Stimulated activated CD4-positive, alpha-beta T cell treated with anti-CD3 and anti-CD28 coated beads, Interleukin-2, amount 100 ng/mL, for 48 hours (primary cell): Measurements from ENCODE around the gene NTN4.
"Not testable (repeated sequence)": the region's sequence is repeated elsewhere in the genome, so short reads cannot be mapped to it uniquely, and the experiment has no call there.

ENCODE experiments used
- DNase-seq, 2 donors: peaks; one replicate each; pipeline ENCODE4 v3.0.0-alpha.2; 2020

NTN4 gene

DNA sequence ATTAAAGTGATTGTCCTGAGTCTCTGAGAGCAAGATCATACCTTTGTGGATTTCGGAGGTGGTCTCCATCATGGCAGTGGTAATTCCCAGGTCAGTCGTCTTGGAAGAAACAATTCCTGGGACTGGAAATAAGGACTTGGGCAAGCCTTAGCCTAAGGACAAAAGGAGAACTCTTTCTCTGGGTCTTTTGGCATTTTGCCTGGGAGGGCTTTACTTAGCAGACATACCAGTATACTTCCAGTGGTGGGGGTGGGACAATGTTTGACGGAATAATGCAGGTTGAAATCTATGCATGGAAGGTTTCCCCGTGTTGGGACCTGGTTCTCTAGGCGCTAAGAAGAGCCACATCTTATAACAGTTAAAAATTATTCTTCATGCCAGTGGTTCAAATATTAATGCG lies 168.8 kb downstream of the NTN4 start:
- DNase-seq: no peak

DNA sequence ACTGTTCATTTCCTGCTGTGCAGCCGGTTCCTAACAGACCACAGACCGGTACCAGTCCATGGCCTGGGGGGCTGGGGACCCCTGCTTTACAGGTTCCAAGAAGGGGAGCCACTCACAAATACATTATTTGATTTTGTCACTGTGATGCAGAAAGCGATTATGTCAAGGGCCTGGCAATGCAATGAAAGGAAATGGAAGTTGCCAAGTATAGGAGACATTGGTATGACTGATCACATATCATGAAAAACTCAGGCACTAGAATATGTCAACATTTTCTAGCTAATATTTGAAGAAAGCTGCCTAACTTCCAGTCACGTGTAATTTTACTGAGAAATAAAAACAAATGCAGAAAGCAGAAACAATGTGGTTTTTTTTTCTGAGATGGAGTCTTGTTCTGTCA lies 170.4 kb downstream of the NTN4 start:
- DNase-seq: no peak

DNA sequence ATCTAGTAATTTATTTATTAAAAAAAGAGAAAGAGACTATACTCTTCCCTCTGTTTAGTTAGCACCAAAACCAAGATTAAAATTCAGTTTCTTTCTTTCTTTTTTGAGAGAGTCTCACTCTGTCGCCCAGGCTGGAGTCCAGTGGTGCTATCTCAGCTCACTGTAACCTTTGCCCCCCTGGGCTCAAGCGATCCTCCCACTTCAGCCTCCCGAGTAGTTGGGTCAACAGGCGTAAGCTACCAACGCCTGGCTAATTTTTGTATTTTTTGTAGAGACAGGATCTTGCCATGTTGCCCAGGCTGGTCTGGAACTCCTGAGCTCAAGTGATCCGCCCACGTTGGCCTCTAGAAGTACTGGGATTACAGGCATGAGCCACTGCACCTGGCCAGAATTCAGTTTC lies 174.1 kb downstream of the NTN4 start:
- not testable (repeated sequence) for DNase-seq

DNA sequence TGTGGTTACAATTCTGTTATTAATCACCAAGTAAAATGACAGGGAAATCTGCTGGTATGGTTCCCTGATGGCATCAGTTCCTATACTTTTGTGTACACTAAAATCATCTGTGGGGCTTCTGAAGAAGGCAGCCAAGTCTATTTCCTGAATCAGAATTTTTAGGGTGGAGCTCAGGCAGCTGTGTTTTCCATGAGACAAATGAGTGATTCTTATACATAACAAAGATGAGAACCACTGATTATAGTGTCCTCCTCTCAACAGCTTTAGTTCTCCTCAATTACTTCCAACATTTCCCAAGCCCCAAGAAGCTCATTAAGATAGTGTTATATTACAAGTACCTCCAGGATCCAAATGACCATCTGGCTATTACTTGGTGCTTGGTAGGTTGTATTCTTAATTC lies 174.8 kb downstream of the NTN4 start:
- DNase-seq: no peak

DNA sequence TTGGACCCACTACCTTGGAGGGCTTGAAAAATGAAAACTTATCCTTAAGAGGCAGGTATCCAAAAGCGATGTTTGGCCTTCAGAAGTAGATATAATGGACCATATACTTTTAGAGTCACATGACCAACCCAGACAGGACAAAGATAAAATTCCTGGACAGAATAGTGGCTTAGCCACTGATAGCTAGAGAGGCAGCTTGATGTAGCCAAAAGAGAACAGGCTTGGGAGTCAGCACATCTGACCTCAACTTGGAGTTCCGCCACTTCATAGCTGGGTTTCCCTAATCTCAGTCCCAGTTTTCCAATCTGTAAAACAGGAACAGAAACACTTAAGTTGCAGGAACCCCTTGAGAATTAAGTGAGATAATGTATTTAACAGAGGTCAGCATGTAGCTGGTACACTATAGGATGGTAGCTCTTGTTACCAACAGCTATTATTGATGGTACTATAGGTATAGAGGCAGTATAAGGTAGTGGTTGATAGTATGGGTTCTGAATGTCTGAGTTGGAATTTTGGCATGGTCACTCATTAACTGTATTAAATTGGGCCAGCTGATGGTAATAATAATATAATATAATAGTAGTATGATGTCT lies 176.1 kb downstream of the NTN4 start:
- DNase-seq: no peak

DNA sequence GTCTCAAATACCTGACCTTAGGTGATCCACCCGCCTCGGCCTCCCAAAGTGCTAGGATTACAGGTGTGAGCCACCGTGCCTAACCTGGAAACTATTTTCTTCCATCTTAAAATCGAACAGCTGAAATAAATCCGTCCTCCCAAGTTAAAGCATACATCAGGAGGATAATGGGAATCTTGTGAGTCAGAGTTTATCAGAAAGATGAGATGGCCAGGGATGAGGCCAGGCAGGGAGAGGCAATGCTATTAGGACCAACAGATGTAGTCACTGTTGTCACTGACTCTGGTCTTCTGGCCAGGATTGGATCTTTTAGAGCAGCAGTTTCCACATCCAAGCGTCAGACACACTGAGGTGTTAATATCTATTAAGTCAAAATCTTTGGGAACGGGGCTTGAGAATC lies 177.5 kb downstream of the NTN4 start:
- DNase-seq: no peak

DNA sequence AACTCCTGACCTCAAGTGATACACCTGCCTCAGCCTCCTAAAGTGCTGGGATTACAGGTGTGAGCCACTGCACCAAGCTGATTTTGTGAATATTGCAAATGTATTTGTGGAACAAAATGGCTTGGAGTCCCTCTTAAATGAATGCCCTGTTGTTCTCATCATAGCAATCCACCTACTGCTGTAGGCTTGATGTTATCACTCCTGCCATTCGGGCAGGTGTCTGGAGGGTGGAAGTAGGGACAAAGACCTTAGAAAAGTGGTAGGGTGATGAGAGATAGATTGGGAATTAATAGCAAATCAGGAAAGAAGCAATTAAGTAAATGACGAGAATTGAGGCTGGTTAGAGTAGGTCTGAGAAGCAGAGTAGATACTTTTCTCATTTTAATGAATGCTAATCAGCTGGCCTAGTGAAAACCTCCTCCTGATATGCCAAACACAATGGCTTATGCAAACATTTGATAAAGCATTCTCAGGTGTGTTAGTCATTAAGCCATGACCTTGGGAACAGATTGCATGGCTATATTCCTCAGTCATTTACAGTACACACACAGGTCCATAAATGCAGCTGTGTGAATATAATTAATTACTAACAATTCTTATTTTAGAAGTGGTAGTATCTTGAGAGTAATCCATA lies 178.8 kb downstream of the NTN4 start:
- DNase-seq: no peak

DNA sequence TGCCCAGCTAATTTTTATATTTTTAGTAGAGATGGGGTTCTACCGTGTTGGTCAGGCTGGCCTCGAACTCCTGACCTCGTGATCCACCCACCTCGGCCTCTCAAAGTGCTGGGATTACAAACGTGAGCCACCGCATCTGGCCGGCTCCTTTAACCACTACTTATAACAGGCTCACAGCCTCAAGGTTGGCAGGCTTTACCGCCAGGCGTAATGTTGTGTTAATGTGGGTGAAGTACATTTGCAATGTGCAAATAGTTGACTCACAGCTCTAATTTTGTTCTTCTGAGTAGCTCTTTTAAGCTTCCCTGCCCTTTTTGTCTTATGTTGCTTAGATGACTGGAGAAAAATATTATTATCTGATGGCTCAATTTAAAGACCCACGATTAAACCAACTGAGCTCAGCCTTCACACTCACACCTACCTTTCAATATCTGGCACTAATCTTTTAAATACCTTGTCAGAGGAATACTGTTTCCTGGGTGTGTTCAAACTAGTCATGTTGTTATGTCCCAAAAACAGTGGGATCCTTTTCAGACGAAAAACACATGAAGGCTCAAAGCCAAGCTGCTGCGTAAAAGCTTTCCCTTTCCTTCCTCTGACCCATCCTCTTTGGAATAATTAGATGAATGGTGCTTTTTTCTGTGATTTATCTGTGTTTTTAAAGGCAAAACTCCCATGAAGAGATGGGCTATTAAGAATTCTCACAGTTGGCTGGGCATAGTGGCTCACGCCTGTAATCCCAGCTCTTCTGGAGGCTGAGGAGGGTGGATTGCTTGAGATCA lies 182.1 kb downstream of the NTN4 start:
- DNase-seq: no peak
